Suppressor macrophage treated with lipopolysaccharide for 1 hour (primary cell): ENCODE measurements around the gene TCF21.
A peak's percentile ranks its signal among the peaks of the same experiment; 100 is the strongest.
"Not testable (repeated sequence)": the region's sequence is repeated elsewhere in the genome, so short reads cannot be mapped to it uniquely, and the experiment has no call there.

Experiments
- DNase-seq, 3 donors: peaks; one replicate each; pipeline ENCODE4 v3.0.0-alpha.2; 2020 to 2022

Gene TCF21

GRCh38 chr6:133888929-133889556, at the start of gene TCF21:
Gene TCF21 (plus strand): TSS chr6:133889113. CDS start chr6:133889398, 285 bp downstream.
- no peak for DNase-seq

GRCh38 chr6:133841176-133841575, 47.7 kb upstream of the TCF21 start:
- DNase-seq: no peak

- DNase-seq: no peak
Observed at GRCh38 chr6:133843098-133843497, 45.8 kb upstream of the TCF21 start.

- no peak for DNase-seq
Observed at GRCh38 chr6:133844709-133845108, 44.2 kb upstream of the TCF21 start.

GRCh38 chr6:133854041-133854363, 34.9 kb upstream of the TCF21 start:
- no peak for DNase-seq

- peak in 1 of 3 donors; percentile 1 for DNase-seq
Observed at GRCh38 chr6:133854364-133855275, 34.3 kb upstream of the TCF21 start.

GRCh38 chr6:133855276-133855990, 33.5 kb upstream of the TCF21 start:
- DNase-seq: no peak

GRCh38 chr6:133855991-133856370, 32.9 kb upstream of the TCF21 start:
- DNase-seq: no peak

GRCh38 chr6:133856911-133857310, 32.0 kb upstream of the TCF21 start:
- no peak for DNase-seq

- no peak for DNase-seq
Observed at GRCh38 chr6:133857696-133858095, 31.2 kb upstream of the TCF21 start.

- not testable (repeated sequence) for DNase-seq
Observed at GRCh38 chr6:133861337-133861736, 27.6 kb upstream of the TCF21 start.

- DNase-seq: no peak
Observed at GRCh38 chr6:133863228-133863627, 25.7 kb upstream of the TCF21 start.

GRCh38 chr6:133865680-133866079, 23.2 kb upstream of the TCF21 start:
- DNase-seq: no peak

GRCh38 chr6:133871131-133871530, 17.8 kb upstream of the TCF21 start:
- DNase-seq: no peak

- DNase-seq: no peak
Observed at GRCh38 chr6:133873538-133873937, 15.4 kb upstream of the TCF21 start.

GRCh38 chr6:133877116-133877515, 11.8 kb upstream of the TCF21 start:
- DNase-seq: no peak

GRCh38 chr6:133880006-133880405, 8.9 kb upstream of the TCF21 start:
- DNase-seq: no peak

GRCh38 chr6:133880896-133881295, 8.0 kb upstream of the TCF21 start:
- no peak for DNase-seq

GRCh38 chr6:133886104-133886775, 2.7 kb upstream of the TCF21 start:
- DNase-seq: no peak

GRCh38 chr6:133887156-133887879, 1.6 kb upstream of the TCF21 start:
- DNase-seq: no peak

GRCh38 chr6:133887880-133888230, 1.1 kb upstream of the TCF21 start:
- DNase-seq: no peak

GRCh38 chr6:133889557-133890403, 867 bp downstream of the TCF21 start:
- peak in 1 of 3 donors; percentile 13 for DNase-seq
